NK-92 (cell line): ENCODE data around the gene TSLP.

ENCODE experiments used
- DNase-seq: peaks from one replicate; lab custom pipeline; 2025; ENCODE audit not compliant: unreplicated experiment; lab: John Stamatoyannopoulos, UW

TSLP gene

GRCh38 chr5:111095982-111096381 lies 24.5 kb downstream of the TSLP start:
- no peak for DNase-seq

DNA sequence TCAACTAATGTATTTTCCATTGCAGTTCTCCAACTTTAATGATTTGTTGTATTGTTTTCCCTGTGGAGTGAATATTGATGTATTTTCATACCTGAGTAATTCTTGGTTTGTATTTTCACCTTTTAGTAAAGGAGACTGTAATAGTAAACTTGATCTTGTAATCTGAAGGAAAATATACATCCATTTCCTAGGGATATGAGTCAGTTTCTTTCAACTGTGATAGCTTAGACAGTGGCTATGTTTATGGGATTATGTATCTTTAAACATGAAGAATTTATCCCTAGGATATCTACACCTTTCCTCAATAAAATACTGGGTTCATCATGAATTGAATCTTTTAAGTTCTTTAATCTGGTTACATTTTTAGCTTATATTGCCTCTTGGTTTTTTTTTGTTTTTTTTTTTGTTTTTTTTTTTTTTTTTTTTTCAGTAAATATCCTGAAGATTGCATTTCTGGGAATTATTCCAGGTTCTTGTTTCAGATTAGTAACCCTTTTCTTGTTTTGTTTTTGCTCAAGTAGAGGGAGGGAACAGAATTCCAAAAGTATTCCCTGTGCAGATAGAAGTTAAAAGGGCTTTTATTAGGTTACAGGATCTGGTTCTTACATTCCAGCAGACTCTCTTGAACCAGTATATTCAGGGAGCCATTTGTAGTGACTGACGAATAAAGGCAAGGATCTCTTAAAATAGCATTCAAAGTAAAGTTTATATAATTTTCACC lies 27.7 kb downstream of the TSLP start:
- no peak for DNase-seq

DNA sequence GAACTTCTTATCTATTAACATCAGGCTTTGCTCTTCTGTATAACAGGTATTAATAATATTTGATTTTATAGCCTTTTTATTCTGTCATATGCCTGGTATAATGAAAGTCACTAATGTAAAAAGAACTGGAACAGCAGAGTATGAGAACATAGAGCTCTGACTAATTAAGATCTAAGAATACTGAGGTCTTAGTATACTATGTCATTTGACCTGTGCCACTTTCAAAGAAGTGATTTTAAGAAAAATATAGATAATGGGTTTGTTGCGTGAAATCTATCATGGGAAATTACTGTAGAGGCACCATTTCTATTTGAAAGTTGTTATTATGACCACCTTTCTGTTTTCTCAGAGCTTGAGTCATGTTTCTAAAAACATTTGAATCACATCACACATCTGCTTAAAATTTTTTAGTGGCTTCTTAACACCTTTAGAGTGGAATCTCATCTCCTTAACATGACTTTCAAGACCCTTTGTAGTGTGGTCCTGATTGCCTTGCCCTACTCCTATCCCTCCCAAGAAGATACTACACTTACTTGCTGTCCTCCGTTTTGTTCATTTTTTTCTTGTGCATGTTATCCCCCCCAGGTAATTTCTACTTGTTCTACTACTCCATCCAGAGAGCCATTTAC lies 34.9 kb downstream of the TSLP start:
- DNase-seq = no peak

- no peak for DNase-seq
Measured at GRCh38 chr5:111107371-111107770, 35.9 kb downstream of the TSLP start.

- no peak for DNase-seq
Measured at GRCh38 chr5:111111956-111112355, 40.4 kb downstream of the TSLP start.

- DNase-seq = no peak
Measured at GRCh38 chr5:111113678-111114077, 42.2 kb downstream of the TSLP start.

DNA sequence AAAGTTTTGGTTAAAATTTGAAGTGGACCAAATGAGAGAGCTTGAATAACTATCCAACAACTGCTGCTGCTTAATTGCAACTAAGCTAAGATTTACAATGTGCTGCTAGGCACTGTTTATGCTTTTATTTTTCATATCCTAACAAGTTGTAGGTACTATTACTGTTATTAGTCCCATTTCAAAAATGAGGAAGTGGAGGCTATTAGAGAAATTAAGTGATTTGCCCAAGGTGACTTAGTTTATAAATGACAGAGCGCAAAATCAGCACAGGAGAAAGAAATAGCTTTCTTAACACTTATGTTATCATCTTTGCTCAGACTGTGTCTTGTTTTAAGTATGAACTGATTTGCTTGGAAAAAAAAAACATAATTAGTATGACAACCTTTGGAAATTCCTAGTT lies 43.7 kb downstream of the TSLP start:
- DNase-seq = no peak

GRCh38 chr5:111116550-111116949 lies 45.0 kb downstream of the TSLP start:
- DNase-seq = no peak

GRCh38 chr5:111117136-111117535 lies 45.6 kb downstream of the TSLP start:
- DNase-seq = no peak

- no peak for DNase-seq
Measured at GRCh38 chr5:111119221-111119620, 47.7 kb downstream of the TSLP start.

- no peak for DNase-seq
Measured at GRCh38 chr5:111119856-111120255, 48.3 kb downstream of the TSLP start.

- DNase-seq = no peak
Measured at GRCh38 chr5:111120911-111121310, 49.4 kb downstream of the TSLP start.

DNA sequence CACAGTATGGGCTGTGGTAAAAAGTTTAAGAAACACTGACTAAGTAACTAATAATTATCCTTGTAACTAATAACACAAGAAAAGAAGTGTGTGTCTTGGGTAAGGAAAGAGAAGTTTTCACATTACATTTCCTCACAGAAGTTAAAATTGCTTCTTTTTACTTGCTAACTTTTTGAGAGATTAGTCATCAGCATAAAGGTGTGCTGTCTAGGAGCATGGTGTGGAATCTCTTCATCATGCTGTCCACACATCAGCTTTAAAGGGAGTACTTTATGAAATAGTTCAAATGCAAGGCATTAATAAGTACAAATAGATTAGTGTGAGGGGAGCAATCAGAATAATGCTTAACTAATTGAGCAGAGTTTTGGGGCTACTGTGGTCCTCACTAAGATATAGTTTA lies 50.4 kb downstream of the TSLP start:
- DNase-seq = no peak

GRCh38 chr5:111122398-111122797 lies 50.9 kb downstream of the TSLP start:
- DNase-seq = no peak

DNA sequence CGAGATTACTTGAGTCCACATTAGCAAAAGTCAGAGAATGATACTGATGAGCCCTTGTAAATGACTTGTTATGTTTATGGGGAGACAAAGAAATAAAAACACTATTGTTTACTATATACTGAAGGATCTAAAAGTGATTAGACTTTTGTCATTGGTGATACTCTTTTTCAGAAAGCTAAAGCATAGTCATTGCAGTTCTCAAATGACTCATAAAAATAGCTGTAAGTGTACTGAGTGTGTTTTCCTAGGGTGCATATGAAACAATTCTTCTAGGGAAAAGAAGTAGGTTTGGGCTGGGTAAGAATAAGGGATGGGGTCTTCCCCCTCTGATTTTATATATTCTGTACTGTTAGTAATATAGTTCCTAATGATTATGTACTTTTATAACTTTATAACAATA lies 53.3 kb downstream of the TSLP start:
- no peak for DNase-seq

- no peak for DNase-seq
Measured at GRCh38 chr5:111126896-111127295, 55.4 kb downstream of the TSLP start.
